Measurements from ENCODE around the gene NAV2.
A peak's percentile ranks its signal among the peaks of the same experiment; 100 is the strongest.

Gene NAV2

DNA sequence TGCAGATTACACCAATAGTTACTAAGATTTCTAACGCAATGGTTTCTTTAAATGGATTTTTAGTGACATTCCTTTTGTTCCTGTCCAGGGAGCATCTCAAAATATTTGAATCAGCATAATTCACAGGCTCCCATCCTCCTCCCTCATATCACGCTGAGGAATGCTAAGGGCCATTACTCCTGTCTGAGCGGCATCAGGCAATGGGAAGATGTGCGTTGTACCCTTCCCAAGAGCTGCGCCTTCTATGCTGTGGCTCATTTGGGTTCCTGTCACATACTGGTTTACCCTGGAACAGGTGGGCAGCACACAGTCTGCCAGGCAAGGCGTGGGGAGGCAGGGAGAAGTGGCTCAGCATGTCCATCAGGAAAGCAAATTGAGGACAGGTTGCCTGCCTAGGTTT lies 325.8 kb downstream of the NAV2 start:
- Histone ChIP-seq H3K4me3 (ENCODE audit: low read depth, low read length) (no peak overlapping the region), H3K27me3 (replicated peaks) (no peaks in the 10 kb centered on the region), H3K36me3 (replicated peaks) (peaks cover 7% of the 10 kb centered on the region), H3K27ac (no peak overlapping the region)
- in situ Hi-C loops (cut with HindIII; ENCODE audit: low pct_ligation_motif_present, low sequenced_read_pairs) = no loop called here
- TF ChIP-seq, protein P1, sequence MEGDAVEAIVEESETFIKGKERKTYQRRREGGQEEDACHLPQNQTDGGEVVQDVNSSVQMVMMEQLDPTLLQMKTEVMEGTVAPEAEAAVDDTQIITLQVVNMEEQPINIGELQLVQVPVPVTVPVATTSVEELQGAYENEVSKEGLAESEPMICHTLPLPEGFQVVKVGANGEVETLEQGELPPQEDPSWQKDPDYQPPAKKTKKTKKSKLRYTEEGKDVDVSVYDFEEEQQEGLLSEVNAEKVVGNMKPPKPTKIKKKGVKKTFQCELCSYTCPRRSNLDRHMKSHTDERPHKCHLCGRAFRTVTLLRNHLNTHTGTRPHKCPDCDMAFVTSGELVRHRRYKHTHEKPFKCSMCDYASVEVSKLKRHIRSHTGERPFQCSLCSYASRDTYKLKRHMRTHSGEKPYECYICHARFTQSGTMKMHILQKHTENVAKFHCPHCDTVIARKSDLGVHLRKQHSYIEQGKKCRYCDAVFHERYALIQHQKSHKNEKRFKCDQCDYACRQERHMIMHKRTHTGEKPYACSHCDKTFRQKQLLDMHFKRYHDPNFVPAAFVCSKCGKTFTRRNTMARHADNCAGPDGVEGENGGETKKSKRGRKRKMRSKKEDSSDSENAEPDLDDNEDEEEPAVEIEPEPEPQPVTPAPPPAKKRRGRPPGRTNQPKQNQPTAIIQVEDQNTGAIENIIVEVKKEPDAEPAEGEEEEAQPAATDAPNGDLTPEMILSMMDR (IDR thresholded peaks at IDR 0.05; ENCODE audit: low read depth, low read length, missing control alignments) = no peak
- no peak for DNase-seq

DNA sequence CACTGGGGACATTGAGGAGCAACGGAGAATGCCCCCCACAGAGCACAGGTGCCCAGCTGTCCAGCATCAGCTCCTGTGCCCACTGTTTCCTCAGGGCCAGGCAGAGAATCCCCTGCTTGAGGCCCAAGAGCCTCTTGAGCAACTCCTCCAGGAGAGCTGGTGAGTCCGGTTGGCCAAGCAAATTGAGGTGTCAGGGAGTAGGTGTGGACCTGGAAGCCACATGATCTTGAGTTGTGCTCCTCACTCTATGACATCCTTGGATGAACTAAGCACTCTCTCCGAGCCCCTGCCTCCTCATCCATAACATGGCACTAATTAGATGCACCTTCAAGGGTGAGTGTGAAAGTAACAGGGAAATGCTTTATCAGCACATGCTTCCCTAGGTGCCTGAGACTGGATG lies 326.3 kb downstream of the NAV2 start:
- Histone ChIP-seq H3K4me3 (ENCODE audit: low read depth, low read length) (no peak overlapping the region), H3K27ac (no peak overlapping the region), H3K36me3 (replicated peaks) (peaks cover 7% of the 10 kb centered on the region), H3K27me3 (replicated peaks) (no peaks in the 10 kb centered on the region)
- TF ChIP-seq, protein P1 (IDR thresholded peaks at IDR 0.05; ENCODE audit: low read depth, low read length, missing control alignments) = no peak
- in situ Hi-C loops (cut with HindIII; ENCODE audit: low pct_ligation_motif_present, low sequenced_read_pairs) = no loop called here
- no peak for DNase-seq

DNA sequence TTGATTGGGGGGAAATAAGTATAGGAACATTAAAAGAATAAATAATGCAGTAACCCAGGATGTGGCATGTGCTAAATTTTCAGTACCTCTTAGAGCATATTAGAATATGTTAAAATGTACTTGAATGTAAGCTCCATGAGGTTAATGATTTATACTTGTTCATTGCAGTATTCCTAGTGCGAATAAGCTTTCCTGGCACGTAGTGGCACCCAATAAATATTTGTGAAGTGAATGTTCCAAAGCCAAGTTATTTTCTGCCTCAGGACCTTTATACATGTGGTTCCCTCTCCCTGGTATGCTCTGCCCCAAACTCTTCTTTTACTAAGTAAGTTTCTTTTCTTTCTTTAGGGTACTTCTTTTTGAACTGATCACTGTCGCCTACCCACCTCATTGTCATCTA lies 328.9 kb downstream of the NAV2 start:
- Histone ChIP-seq H3K27me3 (replicated peaks) (no peaks in the 10 kb centered on the region), H3K27ac (peak overlapping the region; percentile 15), H3K4me3 (ENCODE audit: low read depth, low read length) (no peak overlapping the region), H3K36me3 (replicated peaks) (peaks cover 10% of the 10 kb centered on the region)
- DNase-seq = no peak
- in situ Hi-C loops (cut with HindIII; ENCODE audit: low pct_ligation_motif_present, low sequenced_read_pairs) = no loop called here
- TF ChIP-seq, protein P1 (IDR thresholded peaks at IDR 0.05; ENCODE audit: low read depth, low read length, missing control alignments) = no peak

DNA sequence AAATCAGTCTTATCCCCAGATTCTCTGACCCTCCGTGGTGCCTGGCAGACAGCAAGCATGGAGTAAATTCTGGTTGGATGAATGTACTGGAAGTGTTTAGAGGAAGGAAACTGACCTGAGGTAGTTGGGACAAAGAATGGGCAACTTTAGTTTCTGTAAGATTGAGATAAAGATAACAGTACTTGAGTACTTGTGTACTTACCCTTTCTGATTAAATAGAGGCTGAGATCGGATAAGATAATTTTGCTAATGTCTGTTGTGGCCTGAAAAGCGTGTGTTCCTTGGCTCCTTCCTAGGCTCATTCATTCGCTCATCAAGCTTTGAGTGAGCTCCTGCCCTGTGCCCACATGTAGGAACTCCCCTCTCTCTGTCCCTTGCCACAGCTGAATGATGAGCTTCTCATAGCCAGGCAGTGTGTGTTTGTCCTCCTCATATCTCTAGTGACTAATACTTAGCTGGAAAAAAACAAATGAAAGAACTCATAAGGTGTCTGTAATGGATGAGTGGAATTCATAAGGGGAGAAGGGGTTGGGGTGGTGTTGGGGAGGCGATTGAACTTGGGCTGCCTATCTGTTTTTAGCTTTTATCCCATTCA lies 329.5 kb downstream of the NAV2 start:
- no peak overlapping the region for H3K4me3 ChIP-seq (ENCODE audit: low read depth, low read length)
- peaks cover 10% of the 10 kb centered on the region for H3K36me3 ChIP-seq (replicated peaks)
- peak overlapping the region; percentile 15 for H3K27ac ChIP-seq
- peak; percentile 55 for DNase-seq
- in situ Hi-C loops (cut with HindIII; ENCODE audit: low pct_ligation_motif_present, low sequenced_read_pairs) = no loop called here
- TF ChIP-seq, protein P1 (IDR thresholded peaks at IDR 0.05; ENCODE audit: low read depth, low read length, missing control alignments) = no peak
- H3K27me3 ChIP-seq (replicated peaks) = no peaks in the 10 kb centered on the region

DNA sequence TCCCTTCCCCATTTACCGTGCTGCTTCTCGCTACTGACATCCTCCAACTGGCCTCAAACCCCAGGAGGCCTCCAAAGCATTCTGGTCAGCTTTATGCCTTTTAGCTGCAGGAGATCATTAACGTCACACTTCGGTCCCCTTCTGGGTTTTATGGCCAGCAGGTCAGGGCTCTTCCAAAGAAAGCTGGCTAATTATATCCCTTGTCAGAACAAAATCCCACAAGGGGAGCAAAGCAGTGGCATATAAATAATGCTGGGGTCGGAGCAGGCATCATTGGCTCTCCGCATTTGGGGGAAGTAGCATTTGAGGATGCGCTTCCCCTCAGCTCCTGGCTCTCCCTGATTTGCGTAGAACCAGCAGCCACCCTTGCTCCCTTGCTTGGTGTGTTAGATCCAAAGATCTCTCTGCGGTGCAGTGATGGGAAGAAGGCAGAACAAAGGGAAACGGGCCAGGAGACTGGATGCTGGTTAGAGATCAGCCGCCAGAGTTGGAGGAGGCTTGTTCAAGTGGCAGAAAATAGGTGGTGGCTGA lies 330.2 kb downstream of the NAV2 start:
- no peak overlapping the region for H3K27ac ChIP-seq
- peaks cover 10% of the 10 kb centered on the region for H3K36me3 ChIP-seq (replicated peaks)
- H3K27me3 ChIP-seq (replicated peaks) = no peaks in the 10 kb centered on the region
- in situ Hi-C loops (cut with HindIII; ENCODE audit: low pct_ligation_motif_present, low sequenced_read_pairs) = no loop called here
- no peak overlapping the region for H3K4me3 ChIP-seq (ENCODE audit: low read depth, low read length)
- no peak for DNase-seq
- TF ChIP-seq, protein P1 (IDR thresholded peaks at IDR 0.05; ENCODE audit: low read depth, low read length, missing control alignments) = no peak

DNA sequence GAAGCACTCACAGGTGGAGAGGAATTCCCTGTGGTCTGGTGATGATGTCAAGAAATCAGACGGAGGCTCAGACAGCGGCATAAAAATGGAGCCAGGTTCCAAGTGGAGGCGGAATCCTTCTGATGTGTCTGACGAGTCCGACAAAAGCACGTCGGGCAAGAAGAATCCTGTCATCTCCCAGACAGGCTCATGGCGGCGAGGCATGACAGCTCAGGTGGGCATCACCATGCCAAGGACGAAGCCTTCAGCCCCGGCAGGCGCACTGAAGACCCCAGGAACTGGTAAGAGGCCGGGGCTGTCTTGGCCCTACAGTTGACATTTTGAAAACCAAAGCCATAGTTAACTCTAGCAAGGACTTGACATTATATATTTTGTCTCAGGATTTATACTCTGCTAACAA lies 331.4 kb downstream of the NAV2 start:
- TF ChIP-seq, protein P1 (IDR thresholded peaks at IDR 0.05; ENCODE audit: low read depth, low read length, missing control alignments) = no peak
- Histone ChIP-seq H3K27me3 (replicated peaks) (no peaks in the 10 kb centered on the region), H3K27ac (no peak overlapping the region), H3K36me3 (replicated peaks) (peaks cover 6% of the 10 kb centered on the region), H3K4me3 (ENCODE audit: low read depth, low read length) (no peak overlapping the region)
- no peak for DNase-seq
- in situ Hi-C loops (cut with HindIII; ENCODE audit: low pct_ligation_motif_present, low sequenced_read_pairs) = no loop called here
